Parathyroid adenoma (tissue), 2 donors: Measurements from ENCODE around the gene KCNJ6.

Experiments
- H2AFZ ChIP-seq: fragments of 300-600 bp; sonication (generic); one replicate; pipeline ENCODE4 v1.7.0; 2017; ENCODE audit warnings: antibody characterized with exemption, mild to moderate bottlenecking
- H3K27ac ChIP-seq: fragments of 300-600 bp; sonication (generic); one replicate; pipeline ENCODE4 v1.7.0; 2017
- H3K27me3 ChIP-seq: fragments of 300-600 bp; sonication (generic); one replicate; pipeline ENCODE4 v1.7.0; 2017; ENCODE audit warnings: low read length; ENCODE audit not compliant: control insufficient read depth, insufficient read depth
- H3K36me3 ChIP-seq: fragments of 300-600 bp; sonication (generic); one replicate; pipeline ENCODE4 v1.7.0; 2017; ENCODE audit warnings: low read length; ENCODE audit not compliant: control insufficient read depth, insufficient read depth
- H3K4me1 ChIP-seq: fragments of 300-600 bp; sonication (generic); one replicate; pipeline ENCODE4 v1.7.0; 2017; ENCODE audit warnings: control low read depth
- H3K4me2 ChIP-seq: fragments of 300-600 bp; sonication (generic); one replicate; pipeline ENCODE4 v1.7.0; 2017; ENCODE audit warnings: low read length
- H3K4me3 ChIP-seq: fragments of 300-600 bp; sonication (generic); one replicate; pipeline ENCODE4 v1.7.0; 2017; ENCODE audit warnings: low read depth, low read length
- H3K79me2 ChIP-seq: fragments of 300-600 bp; sonication (generic); one replicate; pipeline ENCODE4 v1.7.0; 2017; ENCODE audit warnings: control low read depth
- H3K9ac ChIP-seq: fragments of 300-600 bp; sonication (generic); one replicate; pipeline ENCODE4 v1.7.0; 2017; ENCODE audit warnings: mild to moderate bottlenecking
- H3K9me3 ChIP-seq: fragments of 300-600 bp; sonication (generic); one replicate; pipeline ENCODE4 v1.7.0; 2017; ENCODE audit warnings: low read length; ENCODE audit not compliant: control insufficient read depth
- TF ChIP-seq, protein P1 (sequence below): fragments of 300-600 bp; sonication (generic); IDR thresholded peaks from one replicate; pipeline ENCODE4 v1.7.0; 2017; ENCODE audit warnings: antibody characterized with exemption, mild to moderate bottlenecking
- donor health status: primary hyperparathyroidism.

KCNJ6 gene

DNA sequence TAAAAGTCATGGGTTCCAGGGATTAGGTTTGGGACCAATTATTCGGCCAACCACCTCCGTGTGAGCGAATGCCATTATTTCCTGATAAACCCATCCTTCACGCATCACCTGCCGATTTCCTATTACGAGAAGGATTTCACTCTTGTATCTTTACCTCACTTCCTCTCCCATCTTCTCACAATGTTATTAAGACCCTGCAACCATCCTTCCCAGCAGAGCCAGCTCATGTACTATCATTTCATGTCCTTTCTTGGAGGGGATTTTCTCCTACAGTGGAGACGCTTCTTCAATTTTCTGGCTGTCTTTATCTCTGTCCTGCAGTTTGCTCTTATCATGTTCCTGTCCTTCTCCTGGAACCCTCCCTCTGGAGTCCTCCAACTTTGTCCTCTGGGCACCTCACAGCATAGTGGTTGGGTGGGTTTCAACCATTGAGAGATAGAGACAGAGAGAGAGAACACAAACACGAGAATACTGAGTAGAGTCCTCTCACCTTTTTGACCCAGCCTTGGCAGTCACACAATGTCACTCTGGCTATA is 357.5 kb downstream of the KCNJ6 start:
- H3K79me2 ChIP-seq: no peaks in the 10 kb centered on the region
- H3K4me1 ChIP-seq: no peaks in the 10 kb centered on the region
- H3K4me3 ChIP-seq: no peak overlapping the region
- no peak overlapping the region for H2AFZ ChIP-seq
- H3K9me3 ChIP-seq: no peaks in the 10 kb centered on the region
- no peak overlapping the region for H3K27ac ChIP-seq
- TF ChIP-seq, protein P1, sequence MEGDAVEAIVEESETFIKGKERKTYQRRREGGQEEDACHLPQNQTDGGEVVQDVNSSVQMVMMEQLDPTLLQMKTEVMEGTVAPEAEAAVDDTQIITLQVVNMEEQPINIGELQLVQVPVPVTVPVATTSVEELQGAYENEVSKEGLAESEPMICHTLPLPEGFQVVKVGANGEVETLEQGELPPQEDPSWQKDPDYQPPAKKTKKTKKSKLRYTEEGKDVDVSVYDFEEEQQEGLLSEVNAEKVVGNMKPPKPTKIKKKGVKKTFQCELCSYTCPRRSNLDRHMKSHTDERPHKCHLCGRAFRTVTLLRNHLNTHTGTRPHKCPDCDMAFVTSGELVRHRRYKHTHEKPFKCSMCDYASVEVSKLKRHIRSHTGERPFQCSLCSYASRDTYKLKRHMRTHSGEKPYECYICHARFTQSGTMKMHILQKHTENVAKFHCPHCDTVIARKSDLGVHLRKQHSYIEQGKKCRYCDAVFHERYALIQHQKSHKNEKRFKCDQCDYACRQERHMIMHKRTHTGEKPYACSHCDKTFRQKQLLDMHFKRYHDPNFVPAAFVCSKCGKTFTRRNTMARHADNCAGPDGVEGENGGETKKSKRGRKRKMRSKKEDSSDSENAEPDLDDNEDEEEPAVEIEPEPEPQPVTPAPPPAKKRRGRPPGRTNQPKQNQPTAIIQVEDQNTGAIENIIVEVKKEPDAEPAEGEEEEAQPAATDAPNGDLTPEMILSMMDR: no peak
- no peaks in the 10 kb centered on the region for H3K27me3 ChIP-seq
- no peak overlapping the region for H3K9ac ChIP-seq
- H3K4me2 ChIP-seq: no peak overlapping the region
- H3K36me3 ChIP-seq: no peaks in the 10 kb centered on the region
